Measurements from ENCODE around the gene NOL12. TPM values are rescaled to one million over a fixed set of nuclear protein-coding genes. Genes with fewer than 3 reads are reported as not detected.

The NOL12 gene, protein sequence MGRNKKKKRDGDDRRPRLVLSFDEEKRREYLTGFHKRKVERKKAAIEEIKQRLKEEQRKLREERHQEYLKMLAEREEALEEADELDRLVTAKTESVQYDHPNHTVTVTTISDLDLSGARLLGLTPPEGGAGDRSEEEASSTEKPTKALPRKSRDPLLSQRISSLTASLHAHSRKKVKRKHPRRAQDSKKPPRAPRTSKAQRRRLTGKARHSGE
- total RNA-seq = 10 to 100 TPM; 21.9 to 26.8 TPM
- polyA plus RNA-seq (2013, experiment 1 of 2) = 28.1 TPM
- polyA plus RNA-seq (2013, experiment 2 of 2) = 24.4 TPM
- long read RNA-seq, experiment 1, partial matches to known transcripts = 2 of 8 reads
- long read RNA-seq, experiment 1, other reads (novel, unspliced or antisense) = 1 of 8 reads
- long read RNA-seq, experiment 2, transcript NOL12-201 (6 exons, 2,854 nt) = minor isoform, 6 of 28 reads
- long read RNA-seq, experiment 2, transcript NOL12-202 (7 exons, 945 nt) = major isoform, 18 of 28 reads
- long read RNA-seq, experiment 2, partial matches to known transcripts = 1 of 28 reads
- long read RNA-seq, experiment 2, other reads (novel, unspliced or antisense) = 3 of 28 reads
- long read RNA-seq, experiment 3, transcript NOL12-202 (7 exons, 945 nt) = minor isoform, 10 of 36 reads
- long read RNA-seq, experiment 3, transcript NOL12-201 (6 exons, 2,854 nt) = major isoform, 14 of 36 reads
- long read RNA-seq, experiment 3, partial matches to known transcripts = 3 of 36 reads
- long read RNA-seq, experiment 3, other reads (novel, unspliced or antisense) = 6 of 36 reads
- long read RNA-seq, experiment 4, transcript NOL12-202 (7 exons, 945 nt) = major isoform, 34 of 44 reads
- long read RNA-seq, experiment 4, partial matches to known transcripts = 3 of 44 reads
- long read RNA-seq, experiment 4, other reads (novel, unspliced or antisense) = 3 of 44 reads

DNA sequence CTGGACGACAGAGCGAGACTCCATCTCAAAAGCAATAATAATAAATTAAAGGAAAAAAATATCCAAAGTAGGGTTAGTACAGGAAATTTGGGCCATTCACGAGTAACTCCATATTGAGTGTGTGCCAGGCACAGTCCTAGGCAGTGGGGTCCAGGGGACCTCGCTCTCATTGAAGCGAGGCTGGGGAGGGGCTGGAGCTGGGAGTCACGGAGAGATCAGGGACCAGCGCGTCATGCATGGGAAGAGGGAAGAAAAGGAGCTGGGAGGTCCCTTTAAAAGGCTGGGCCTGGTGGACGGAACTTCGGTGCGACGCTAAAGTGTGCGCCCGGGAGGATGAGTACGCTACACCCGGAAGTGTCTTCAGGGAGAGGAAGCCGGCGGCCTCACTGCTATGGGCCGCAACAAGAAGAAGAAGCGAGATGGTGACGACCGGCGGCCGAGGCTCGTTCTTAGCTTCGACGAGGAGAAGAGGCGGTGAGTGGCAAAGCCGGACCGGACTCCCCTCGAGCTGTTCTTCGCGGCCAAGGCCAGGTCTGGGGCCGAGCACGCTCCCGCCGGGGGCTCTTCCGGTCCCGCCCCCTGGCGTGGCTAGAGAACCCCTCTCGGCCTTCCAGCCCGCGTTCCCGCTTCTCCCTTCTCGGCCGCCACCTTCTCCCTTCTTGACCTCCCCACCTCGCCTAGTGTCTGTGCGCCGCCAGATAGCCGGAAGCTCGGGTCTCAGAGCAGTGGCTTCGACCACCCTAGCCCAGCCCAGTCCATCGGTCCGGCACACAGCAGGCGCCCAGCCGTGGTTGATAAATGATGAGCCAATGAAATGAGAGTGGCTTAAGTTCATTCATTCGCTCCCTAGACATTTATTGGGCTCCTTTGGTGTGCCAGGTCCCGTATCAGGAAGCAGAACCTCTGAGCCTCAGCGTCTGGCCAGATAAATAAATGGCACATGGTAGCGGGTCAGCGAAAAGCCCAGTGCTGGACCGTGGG is at the start of gene NOL12:
NOL12 (plus strand) TSS at position 342 of the 981 bp plus-strand sequence; CDS start at position 392, 50 bp downstream.
- H3K4me1 Mint-ChIP-seq = peaks cover 5% of the 10 kb centered on the region
- no peak for TF ChIP-seq CTCF (conservative IDR thresholded peaks at IDR 0.05)
- DNase-seq = peak; percentile 95
- H3K27ac Mint-ChIP-seq = peak within 1 kb of the TSS; percentile 96
- Histone ChIP-seq H3K4me3 (ENCODE audit: low read length) (peak within 1 kb of the TSS; percentile 91), H3K36me3 (ENCODE audit: control insufficient read depth, insufficient read depth, low read length) (peaks cover 10% of the 10 kb centered on the region), H3K9ac (ENCODE audit: extremely low read depth, low read length, poor library complexity, severe bottlenecking) (peak within 1 kb of the TSS; percentile 68), H3K27ac (ENCODE audit: low read depth, low read length) (no peak within 1 kb of the TSS), H3K27me3 (ENCODE audit: control insufficient read depth, insufficient read depth, low read length, poor library complexity, severe bottlenecking) (no peaks in the 10 kb centered on the region), H3K4me1 (ENCODE audit: control insufficient read depth, insufficient read depth, low read length) (no peaks in the 10 kb centered on the region), H3K9me3 (ENCODE audit: control insufficient read depth, low read length) (no peaks in the 10 kb centered on the region)
- no peaks in the 10 kb centered on the region for H3K27me3 Mint-ChIP-seq (ENCODE audit: insufficient read depth)
- peak within 1 kb of the TSS; percentile 95 for H3K4me3 Mint-ChIP-seq
- 1 to 2% methylated on average over 20 to 60 of the region's 62 CpGs for WGBS, 2 experiments (ENCODE audit: insufficient coverage in 1 of 2, insufficient read length in 1 of 2)
- H3K36me3 Mint-ChIP-seq (ENCODE audit: low read depth) = peaks cover 19% of the 10 kb centered on the region
- H3K9me3 Mint-ChIP-seq = no peaks in the 10 kb centered on the region

GRCh38 chr22:37636949-37637273 is 49.2 kb upstream of the NOL12 start:
- Histone ChIP-seq H3K36me3 (ENCODE audit: control insufficient read depth, insufficient read depth, low read length) (peaks cover 10% of the 10 kb centered on the region), H3K9me3 (ENCODE audit: control insufficient read depth, low read length) (no peaks in the 10 kb centered on the region), H3K4me3 (ENCODE audit: low read length) (no peak overlapping the region), H3K27ac (ENCODE audit: low read depth, low read length) (peak overlapping the region; percentile 85), H3K27me3 (ENCODE audit: control insufficient read depth, insufficient read depth, low read length, poor library complexity, severe bottlenecking) (no peaks in the 10 kb centered on the region), H3K4me1 (ENCODE audit: control insufficient read depth, insufficient read depth, low read length) (peaks cover 13% of the 10 kb centered on the region), H3K9ac (ENCODE audit: extremely low read depth, low read length, poor library complexity, severe bottlenecking) (no peak overlapping the region)
- no peaks in the 10 kb centered on the region for H3K9me3 Mint-ChIP-seq
- 49 to 69% methylated on average over 2 to 3 of the region's 3 CpGs for WGBS, 2 experiments (ENCODE audit: insufficient coverage in 1 of 2, insufficient read length in 1 of 2)
- peaks cover 29% of the 10 kb centered on the region for H3K4me1 Mint-ChIP-seq
- DNase-seq = no peak
- no peak overlapping the region for H3K27ac Mint-ChIP-seq
- H3K4me3 Mint-ChIP-seq = no peak overlapping the region
- no peaks in the 10 kb centered on the region for H3K27me3 Mint-ChIP-seq (ENCODE audit: insufficient read depth)
- no peaks in the 10 kb centered on the region for H3K36me3 Mint-ChIP-seq (ENCODE audit: low read depth)
- TF ChIP-seq CTCF (conservative IDR thresholded peaks at IDR 0.05) = no peak
